Transverse colon (tissue), 4 donors: Measurements from ENCODE around the gene DOCK1.

Experiments
- EP300 ChIP-seq: sonication (generic); formaldehyde crosslinking; IDR thresholded peaks from one replicate; pipeline ENCODE4 v1.6.1; 2017; ENCODE audit warnings: antibody characterized with exemption, low read depth
- POLR2A ChIP-seq: fragments of 450-650 bp; IDR thresholded peaks from one replicate; pipeline ENCODE4 v1.6.1; 2016; ENCODE audit warnings: antibody characterized with exemption, mild to moderate bottlenecking, moderate library complexity
- POLR2AphosphoS5 ChIP-seq, 3 donors: sonication (generic); formaldehyde crosslinking; IDR thresholded peaks; one replicate each; pipeline ENCODE4 v1.6.1; 2016; ENCODE audit warnings: antibody characterized with exemption in 3 of 3
- TF ChIP-seq, protein P1 (sequence below), 5 experiments: fragments of 200-600 bp in 3 of 5; fragments of 450-650 bp in 2 of 5; sonication (generic) in 3 of 5; IDR thresholded peaks; 1 replicate in 2 of 5; 2 replicates in 3 of 5; pipeline ENCODE4 v1.5.1; 2016 to 2017; ENCODE audit warnings: antibody characterized with exemption in 5 of 5, inconsistent platforms in 3 of 5, mild to moderate bottlenecking in 2 of 5, moderate library complexity in 1 of 5

DNA sequence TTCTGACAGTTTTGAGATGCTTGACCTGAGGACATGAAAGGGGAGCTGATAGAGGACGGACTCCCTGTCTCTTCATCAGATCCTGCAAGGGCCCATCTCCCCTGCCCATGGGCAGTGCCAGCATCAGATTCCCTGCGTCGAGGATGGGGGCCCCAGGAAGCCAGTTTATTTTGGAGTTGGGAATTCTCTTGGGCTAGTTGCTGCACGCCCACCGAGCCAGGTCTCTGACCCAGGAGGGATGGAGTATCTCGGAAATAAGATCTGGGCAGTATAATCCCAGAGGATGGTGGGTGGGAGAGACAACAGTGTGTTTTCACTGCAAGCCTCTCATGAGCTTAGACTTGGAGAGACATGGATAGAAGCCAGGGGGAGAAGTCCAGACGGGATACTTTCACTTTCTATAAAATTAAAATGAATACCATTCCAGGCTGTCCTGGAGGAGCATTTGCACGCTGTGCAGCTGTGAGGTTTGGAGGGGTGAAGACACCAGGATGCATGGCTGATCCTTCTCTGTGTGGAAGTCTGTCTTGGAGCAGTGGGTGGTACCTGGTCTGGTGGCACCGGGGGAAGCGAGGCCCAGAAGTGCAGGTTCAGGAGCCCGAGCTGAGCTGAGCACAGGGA, 25.8 kb downstream of the DOCK1 start:
- TF ChIP-seq, protein P1, sequence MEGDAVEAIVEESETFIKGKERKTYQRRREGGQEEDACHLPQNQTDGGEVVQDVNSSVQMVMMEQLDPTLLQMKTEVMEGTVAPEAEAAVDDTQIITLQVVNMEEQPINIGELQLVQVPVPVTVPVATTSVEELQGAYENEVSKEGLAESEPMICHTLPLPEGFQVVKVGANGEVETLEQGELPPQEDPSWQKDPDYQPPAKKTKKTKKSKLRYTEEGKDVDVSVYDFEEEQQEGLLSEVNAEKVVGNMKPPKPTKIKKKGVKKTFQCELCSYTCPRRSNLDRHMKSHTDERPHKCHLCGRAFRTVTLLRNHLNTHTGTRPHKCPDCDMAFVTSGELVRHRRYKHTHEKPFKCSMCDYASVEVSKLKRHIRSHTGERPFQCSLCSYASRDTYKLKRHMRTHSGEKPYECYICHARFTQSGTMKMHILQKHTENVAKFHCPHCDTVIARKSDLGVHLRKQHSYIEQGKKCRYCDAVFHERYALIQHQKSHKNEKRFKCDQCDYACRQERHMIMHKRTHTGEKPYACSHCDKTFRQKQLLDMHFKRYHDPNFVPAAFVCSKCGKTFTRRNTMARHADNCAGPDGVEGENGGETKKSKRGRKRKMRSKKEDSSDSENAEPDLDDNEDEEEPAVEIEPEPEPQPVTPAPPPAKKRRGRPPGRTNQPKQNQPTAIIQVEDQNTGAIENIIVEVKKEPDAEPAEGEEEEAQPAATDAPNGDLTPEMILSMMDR (IDR thresholded peaks at IDR 0.05), result no peak
- TF ChIP-seq POLR2A, result no peak
- TF ChIP-seq POLR2AphosphoS5 (IDR thresholded peaks at IDR 0.05), result no peak
- no peak for TF ChIP-seq EP300
